Neural cell (in vitro differentiated cells): ENCODE measurements around the gene BCAR3. TPM values are rescaled to one million over a fixed set of nuclear protein-coding genes. Genes with fewer than 3 reads are reported as not detected.

ENCODE experiments used
- H2AFZ ChIP-seq: fragments of 200-600, 300-800 bp; sonication (generic), shearing (Covaris generic); 2 replicates; pipeline ENCODE4 v1.6.0; 2014; ENCODE audit warnings: low read depth, mild to moderate bottlenecking, antibody characterized with exemption, low read length, moderate library complexity
- H3F3A ChIP-seq: fragments of 200-600 bp; shearing (Covaris generic); 2 replicates; pipeline ENCODE4 v1.6.1; 2016; ENCODE audit warnings: mild to moderate bottlenecking, moderate library complexity, mixed read lengths, antibody characterized with exemption, low read length; ENCODE audit not compliant: insufficient read depth, poor library complexity, severe bottlenecking
- H3K27ac ChIP-seq: fragments of 200-600, 300-800 bp; sonication (generic), shearing (Covaris generic); 2 replicates; pipeline ENCODE4 v1.5.1; 2014; ENCODE audit warnings: mild to moderate bottlenecking, low read length, moderate library complexity
- H3K27me3 ChIP-seq: fragments of 300-800, 200-600 bp; sonication (generic), shearing (Covaris generic); 2 replicates; pipeline ENCODE4 v1.6.0; 2014; ENCODE audit warnings: mild to moderate bottlenecking, low read depth, low read length, moderate library complexity; ENCODE audit not compliant: insufficient read depth
- H3K36me3 ChIP-seq: fragments of 300-800, 200-600 bp; sonication (generic), shearing (Covaris generic); 2 replicates; pipeline ENCODE4 v1.5.1; 2014; ENCODE audit warnings: mild to moderate bottlenecking, antibody characterized with exemption, low read length, moderate library complexity; ENCODE audit not compliant: insufficient read depth
- H3K4me2 ChIP-seq: fragments of 300-800, 200-600 bp; sonication (generic), shearing (Covaris generic); 2 replicates; pipeline ENCODE4 v1.6.0; 2014; ENCODE audit warnings: mild to moderate bottlenecking, low read length
- H3K4me3 ChIP-seq: fragments of 300-800, 200-600 bp; sonication (generic), shearing (Covaris generic); 2 replicates; pipeline ENCODE4 v1.5.1; 2014; ENCODE audit warnings: mild to moderate bottlenecking, low read length, moderate library complexity
- H3K79me2 ChIP-seq: fragments of 200-600 bp; shearing (Covaris generic); replicated peaks from 2 replicates; pipeline ENCODE4 v1.6.0; 2014; ENCODE audit warnings: mild to moderate bottlenecking, low read length, moderate library complexity; ENCODE audit not compliant: insufficient read depth
- H3K9ac ChIP-seq: fragments of 300-800, 200-600 bp; sonication (generic), shearing (Covaris generic); 2 replicates; pipeline ENCODE4 v1.6.1; 2016; ENCODE audit warnings: mild to moderate bottlenecking, low read length, mixed read lengths
- H3K9me2 ChIP-seq: fragments of 200-600 bp; shearing (Covaris generic); 2 replicates; pipeline ENCODE4 v1.6.1; 2016; ENCODE audit warnings: mild to moderate bottlenecking, low read length, mixed read lengths; ENCODE audit not compliant: insufficient read depth
- H3K9me3 ChIP-seq: fragments of 200-600, 300-800 bp; sonication (generic), shearing (Covaris generic); 2 replicates; pipeline ENCODE4 v1.6.1; 2016; ENCODE audit warnings: mild to moderate bottlenecking, mixed run types, low read length, moderate library complexity, mixed read lengths
- H4K20me1 ChIP-seq: fragments of 200-600 bp; shearing (Covaris generic); 2 replicates; pipeline ENCODE4 v1.6.1; 2016; ENCODE audit warnings: mild to moderate bottlenecking, mixed run types; ENCODE audit not compliant: insufficient read depth
- CTCF ChIP-seq: fragments of 450-650 bp; IDR thresholded peaks from 2 replicates; pipeline ENCODE4 v1.5.1; 2014; ENCODE audit warnings: antibody characterized with exemption, mild to moderate bottlenecking, moderate library complexity; ENCODE audit not compliant: poor library complexity, severe bottlenecking
- EP300 ChIP-seq: fragments of 450-650 bp; conservative IDR thresholded peaks from 2 replicates; pipeline ENCODE4 v1.6.1; 2014; ENCODE audit warnings: antibody characterized with exemption, mild to moderate bottlenecking, moderate library complexity; ENCODE audit not compliant: poor library complexity, severe bottlenecking
- EZH2 ChIP-seq: fragments of 200-600, 300-800 bp; shearing (Covaris generic), sonication (generic); IDR thresholded peaks from 2 replicates; pipeline ENCODE4 v1.6.1; 2014; ENCODE audit warnings: antibody characterized with exemption, low read length, borderline replicate concordance, mild to moderate bottlenecking; ENCODE audit not compliant: insufficient read depth, poor library complexity, severe bottlenecking
- MXI1 ChIP-seq: fragments of 450-650 bp; conservative IDR thresholded peaks from 2 replicates; pipeline ENCODE4 v1.6.1; 2014; ENCODE audit warnings: antibody characterized with exemption, mild to moderate bottlenecking; ENCODE audit not compliant: poor library complexity, severe bottlenecking
- POLR2AphosphoS5 ChIP-seq: IDR thresholded peaks from 2 replicates; pipeline ENCODE4 v1.6.1; 2012
- RAD21 ChIP-seq: fragments of 450-650 bp; conservative IDR thresholded peaks from 2 replicates; pipeline ENCODE4 v1.6.1; 2014; ENCODE audit warnings: antibody characterized with exemption, mild to moderate bottlenecking, moderate library complexity
- REST ChIP-seq: IDR thresholded peaks from 2 replicates; pipeline ENCODE4 v1.6.1; 2012; ENCODE audit warnings: borderline replicate concordance
- SMC3 ChIP-seq: fragments of 450-650 bp; conservative IDR thresholded peaks from 2 replicates; pipeline ENCODE4 v1.6.1; 2014; ENCODE audit warnings: antibody characterized with exemption, mild to moderate bottlenecking, moderate library complexity; ENCODE audit not compliant: poor library complexity
- TAF1 ChIP-seq: IDR thresholded peaks from 2 replicates; pipeline ENCODE4 v1.6.1; 2012; ENCODE audit warnings: low read depth
- polyA plus RNA-seq: library from polyadenylated mRNA; depleted of rRNA; stranded (reverse); fragments of >200 nt; gene quantifications from 2 replicates; pipeline ENCODE4 v1.2.3, GENCODE V29; 2014

BCAR3 gene
- polyA plus RNA-seq, 1 donor from 2014 or later: 2.5 TPM

- Histone ChIP-seq H3K36me3 (no peaks in the 10 kb centered on the region), H3K27ac (no peak overlapping the region), H3F3A (no peaks in the 10 kb centered on the region), H3K9ac (no peak overlapping the region), H3K27me3 (no peaks in the 10 kb centered on the region), H3K79me2 (no peaks in the 10 kb centered on the region), H3K9me3 (no peaks in the 10 kb centered on the region), H4K20me1 (no peaks in the 10 kb centered on the region), H3K4me2 (no peak overlapping the region), H3K9me2 (no peaks in the 10 kb centered on the region), H3K4me3 (no peak overlapping the region), H2AFZ (no peak overlapping the region)
- no peak for TF ChIP-seq EP300
- no peak for TF ChIP-seq RAD21
- no peak for TF ChIP-seq CTCF
- TF ChIP-seq EZH2: no peak
- no peak for TF ChIP-seq POLR2AphosphoS5
Observed at GRCh38 chr1:93613898-93614297, 67.7 kb downstream of the BCAR3 start.

GRCh38 chr1:93612510-93612909 is 69.1 kb downstream of the BCAR3 start:
- Histone ChIP-seq H3K9ac (no peak overlapping the region), H3K27ac (no peak overlapping the region), H3K4me2 (no peak overlapping the region), H3K36me3 (no peaks in the 10 kb centered on the region), H3F3A (no peaks in the 10 kb centered on the region), H3K9me2 (no peaks in the 10 kb centered on the region), H3K79me2 (no peaks in the 10 kb centered on the region), H2AFZ (no peak overlapping the region), H3K27me3 (no peaks in the 10 kb centered on the region), H3K9me3 (no peaks in the 10 kb centered on the region), H3K4me3 (no peak overlapping the region), H4K20me1 (no peaks in the 10 kb centered on the region)
- TF ChIP-seq POLR2AphosphoS5 (no peak), RAD21 (no peak), EZH2 (no peak)

- Histone ChIP-seq H3F3A (no peaks in the 10 kb centered on the region), H3K4me3 (no peak overlapping the region), H4K20me1 (no peaks in the 10 kb centered on the region), H3K4me2 (no peak overlapping the region), H3K27me3 (no peaks in the 10 kb centered on the region), H2AFZ (no peak overlapping the region), H3K36me3 (no peaks in the 10 kb centered on the region), H3K9me2 (no peaks in the 10 kb centered on the region), H3K9me3 (no peaks in the 10 kb centered on the region), H3K27ac (no peak overlapping the region), H3K9ac (no peak overlapping the region), H3K79me2 (no peaks in the 10 kb centered on the region)
- TF ChIP-seq SMC3 (no peak), CTCF (no peak), EZH2 (no peak), EP300 (no peak), POLR2AphosphoS5 (no peak), REST (no peak), MXI1 (no peak), RAD21 (no peak), TAF1 (no peak)
Observed at GRCh38 chr1:93611668-93612067, 70.0 kb downstream of the BCAR3 start.
